ENCODE measurements around the gene COG7. TPM values are rescaled to one million over a fixed set of nuclear protein-coding genes. Genes with fewer than 3 reads are reported as not detected.
A peak's percentile ranks its signal among the peaks of the same experiment; 100 is the strongest.

The COG7 gene
- total RNA-seq, 3 donors from 2014 or later, result 12.8 to 31.6 (median 29.2) TPM

- no peak overlapping the region for H3K27ac ChIP-seq
Observed at GRCh38 chr16:23434380-23434779, 18.6 kb downstream of the COG7 start.

GRCh38 chr16:23433261-23433920 is 19.6 kb downstream of the COG7 start:
- no peak for TF ChIP-seq POLR2A (IDR thresholded peaks at IDR 0.05)
- TF ChIP-seq POLR2AphosphoS5 (IDR thresholded peaks at IDR 0.05), result peak in 1 of 3 donors; percentile 19
- DNase-seq (ENCODE audit: low spot score in 2 of 2), result no peak
- H3K27ac ChIP-seq, result peak overlapping the region; percentile 53 to 80
- H3K4me1 ChIP-seq, result no peaks in the 10 kb centered on the region
- no peak overlapping the region for H3K4me3 ChIP-seq
- intact Hi-C loops (cut with DNase I; ENCODE audit: low total_unique reads), result no loop called here
- no peaks in the 10 kb centered on the region for H3K9me3 ChIP-seq
- no peaks in the 10 kb centered on the region for H3K36me3 ChIP-seq
- no peaks in the 10 kb centered on the region for H3K27me3 ChIP-seq

More at GRCh38 chr16:23434380-23434779, 18.6 kb downstream of the COG7 start:
- TF ChIP-seq POLR2AphosphoS5 (IDR thresholded peaks at IDR 0.05) (no peak), POLR2A (IDR thresholded peaks at IDR 0.05) (no peak), CTCF (IDR thresholded peaks at IDR 0.05) (peak; percentile 86 to 94 (median 92))
- intact Hi-C loops (cut with DNase I; ENCODE audit: low total_unique reads), result loop anchor here (1.0 kb wide), 1 partner anchor 252 kb away; the partner anchor contains the start of gene SCNN1G
- no peaks in the 10 kb centered on the region for H3K4me1 ChIP-seq
- H3K4me3 ChIP-seq, result no peak overlapping the region
- no peaks in the 10 kb centered on the region for H3K9me3 ChIP-seq
- DNase-seq (ENCODE audit: low spot score in 2 of 2), result no peak
- H3K27me3 ChIP-seq, result no peaks in the 10 kb centered on the region
- H3K36me3 ChIP-seq, result no peaks in the 10 kb centered on the region

GRCh38 chr16:23432176-23433128 is 20.5 kb downstream of the COG7 start:
- peak overlapping the region; percentile 53 to 80 for H3K27ac ChIP-seq
- H3K4me1 ChIP-seq, result no peaks in the 10 kb centered on the region
- DNase-seq (ENCODE audit: low spot score in 2 of 2), result no peak
- no peak overlapping the region for H3K4me3 ChIP-seq
- intact Hi-C loops (cut with DNase I; ENCODE audit: low total_unique reads), result no loop called here
- H3K36me3 ChIP-seq, result no peaks in the 10 kb centered on the region
- H3K9me3 ChIP-seq, result no peaks in the 10 kb centered on the region
- TF ChIP-seq CTCF (IDR thresholded peaks at IDR 0.05) (no peak), POLR2A (IDR thresholded peaks at IDR 0.05) (no peak), POLR2AphosphoS5 (IDR thresholded peaks at IDR 0.05) (no peak)
- no peaks in the 10 kb centered on the region for H3K27me3 ChIP-seq

GRCh38 chr16:23428351-23428750 is 24.6 kb downstream of the COG7 start:
- intact Hi-C loops (cut with DNase I; ENCODE audit: low total_unique reads), result loop anchor here (10.0 kb wide), 1 partner anchor 114 kb away; no protein-coding TSS in a partner anchor
- Histone ChIP-seq H3K27me3 (no peaks in the 10 kb centered on the region), H3K4me1 (peaks cover 9 to 10% of the 10 kb centered on the region in 2 donors), H3K36me3 (no peaks in the 10 kb centered on the region), H3K27ac (no peak overlapping the region), H3K4me3 (no peak overlapping the region), H3K9me3 (no peaks in the 10 kb centered on the region)
- DNase-seq (ENCODE audit: low spot score in 2 of 2), result no peak
- TF ChIP-seq CTCF (IDR thresholded peaks at IDR 0.05), result no peak
- TF ChIP-seq POLR2A (IDR thresholded peaks at IDR 0.05), result no peak
- no peak for TF ChIP-seq POLR2AphosphoS5 (IDR thresholded peaks at IDR 0.05)

GRCh38 chr16:23424292-23424958 is 28.6 kb downstream of the COG7 start:
- peak; percentile 85 to 90 for DNase-seq (ENCODE audit: low spot score in 2 of 2)
- Histone ChIP-seq H3K36me3 (no peaks in the 10 kb centered on the region), H3K4me3 (no peak overlapping the region), H3K27ac (peak overlapping the region; percentile 98), H3K9me3 (no peaks in the 10 kb centered on the region), H3K4me1 (peaks cover 9 to 10% of the 10 kb centered on the region in 2 donors), H3K27me3 (no peaks in the 10 kb centered on the region)
- no peak for TF ChIP-seq CTCF (IDR thresholded peaks at IDR 0.05)
- no peak for TF ChIP-seq POLR2A (IDR thresholded peaks at IDR 0.05)
- TF ChIP-seq POLR2AphosphoS5 (IDR thresholded peaks at IDR 0.05), result peak in 1 of 3 donors; percentile 44
- intact Hi-C loops (cut with DNase I; ENCODE audit: low total_unique reads), result loop anchor here (10.0 kb wide), 1 partner anchor 110 kb away; no protein-coding TSS in a partner anchor

Measured in breast epithelium (tissue), 4 donors.